ENCODE data around the gene AP3S2.

AP3S2 gene

GRCh38 chr15:89829616-89830440, 64.0 kb downstream of the AP3S2 start:
- no peak for DNase-seq (ENCODE audit: low spot score)
- TF ChIP-seq CTCF (IDR thresholded peaks at IDR 0.05; ENCODE audit: extremely low read depth, insufficient read depth, missing control alignments): no peak
- in situ Hi-C loops (cut with MboI; ENCODE audit: low pct_unique_long_range_greater_than_20kb, low sequenced_read_pairs, unreplicated experiment): no loop called here

DNA sequence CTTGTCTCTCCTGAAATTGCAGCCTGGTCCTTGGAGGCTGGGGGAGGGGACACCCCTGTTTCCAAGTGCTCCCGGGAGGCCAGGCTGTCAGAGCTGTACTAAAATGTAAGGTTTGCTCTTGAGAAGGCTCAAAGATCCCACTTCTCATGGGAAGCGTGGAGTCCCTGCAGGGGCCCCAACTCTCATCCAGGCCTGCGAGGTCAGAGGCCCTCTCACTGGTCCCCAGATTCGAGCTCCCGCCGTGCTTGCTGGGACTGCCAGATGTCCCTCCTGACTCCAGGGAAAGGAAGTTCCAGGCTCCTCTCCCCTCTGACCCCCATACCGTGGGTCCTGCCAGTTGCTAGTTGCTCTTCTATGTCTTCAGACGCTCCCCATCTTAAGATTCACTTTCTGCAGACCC, 64.6 kb downstream of the AP3S2 start:
- TF ChIP-seq CTCF (IDR thresholded peaks at IDR 0.05; ENCODE audit: extremely low read depth, insufficient read depth, missing control alignments): no peak
- DNase-seq (ENCODE audit: low spot score): no peak
- in situ Hi-C loops (cut with MboI; ENCODE audit: low pct_unique_long_range_greater_than_20kb, low sequenced_read_pairs, unreplicated experiment): no loop called here

GRCh38 chr15:89828281-89829145, 65.3 kb downstream of the AP3S2 start:
- DNase-seq (ENCODE audit: low spot score): no peak

DNA sequence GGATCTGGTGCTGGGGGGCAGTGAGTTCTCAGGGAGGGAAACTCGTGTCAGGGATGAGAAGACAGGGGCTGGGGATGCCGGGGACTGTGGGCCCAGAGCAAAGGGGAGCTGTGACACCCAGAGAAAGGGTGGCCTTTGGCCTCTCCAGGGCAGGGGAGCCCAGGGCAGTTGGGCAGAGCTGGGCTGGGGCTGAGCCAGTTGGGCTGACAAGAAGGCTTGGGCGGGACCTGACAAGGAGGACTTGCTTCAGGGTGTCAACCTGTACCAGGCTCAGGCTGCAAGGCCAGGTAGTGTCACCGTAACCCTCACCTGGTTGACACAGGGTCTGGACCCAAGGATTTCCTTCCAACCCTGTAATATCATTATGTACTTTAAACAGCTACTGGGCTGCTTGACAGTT, 66.0 kb downstream of the AP3S2 start:
- DNase-seq (ENCODE audit: low spot score): no peak
- TF ChIP-seq CTCF (IDR thresholded peaks at IDR 0.05; ENCODE audit: extremely low read depth, insufficient read depth, missing control alignments): no peak
- in situ Hi-C loops (cut with MboI; ENCODE audit: low pct_unique_long_range_greater_than_20kb, low sequenced_read_pairs, unreplicated experiment): no loop called here

More at GRCh38 chr15:89828281-89829145, 65.3 kb downstream of the AP3S2 start:
- in situ Hi-C loops (cut with MboI; ENCODE audit: low pct_unique_long_range_greater_than_20kb, low sequenced_read_pairs, unreplicated experiment): no loop called here
- no peak for TF ChIP-seq CTCF (IDR thresholded peaks at IDR 0.05; ENCODE audit: extremely low read depth, insufficient read depth, missing control alignments)

DNA sequence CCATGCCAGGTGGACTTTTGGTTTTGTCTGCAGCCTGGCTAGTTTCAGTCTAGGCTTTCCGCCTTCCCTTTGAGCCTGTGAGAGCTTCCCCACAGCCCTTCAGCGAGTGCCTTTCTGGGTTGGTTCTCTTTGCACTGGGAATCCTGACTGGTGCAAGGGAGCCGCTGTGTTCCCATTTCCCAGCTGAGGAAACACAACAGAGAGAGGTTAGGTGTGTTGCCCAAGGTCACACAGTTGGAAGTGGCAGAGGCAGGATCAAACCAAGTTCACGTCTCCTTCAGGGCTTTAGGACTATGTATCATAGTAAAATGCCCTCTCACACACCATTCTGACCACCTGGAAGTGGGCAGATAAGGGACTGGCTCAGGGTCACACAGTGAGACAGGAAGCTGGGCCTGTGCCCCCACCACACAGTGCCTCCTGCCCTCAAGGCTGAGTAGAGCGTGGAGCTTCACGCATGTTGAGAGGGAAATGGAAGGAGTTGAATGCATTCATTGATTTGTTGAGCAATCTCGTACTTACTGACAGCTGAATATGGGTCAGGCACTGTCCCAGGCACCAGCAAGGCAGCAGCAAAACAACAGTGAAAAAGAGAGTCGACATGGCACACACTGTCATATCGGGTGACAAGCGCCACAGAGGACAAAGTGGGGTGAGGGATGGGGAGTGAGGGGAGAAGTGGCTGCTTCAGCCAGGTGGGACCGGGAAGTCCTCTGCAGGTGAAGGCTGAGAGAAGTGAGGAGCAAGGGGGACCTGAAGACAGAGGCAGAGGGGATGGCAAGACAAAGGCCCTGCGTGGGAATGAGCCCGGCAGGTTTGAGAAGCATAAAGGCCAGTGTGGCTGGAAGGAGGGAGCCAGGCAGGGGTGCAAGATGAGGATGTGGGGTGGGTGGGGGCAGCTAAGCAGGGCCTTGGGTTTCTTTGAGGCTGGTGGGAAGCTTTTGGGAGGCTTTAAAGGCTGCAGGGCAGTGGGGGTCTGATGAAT, 66.8 kb downstream of the AP3S2 start:
- in situ Hi-C loops (cut with MboI; ENCODE audit: low pct_unique_long_range_greater_than_20kb, low sequenced_read_pairs, unreplicated experiment): no loop called here
- no peak for TF ChIP-seq CTCF (IDR thresholded peaks at IDR 0.05; ENCODE audit: extremely low read depth, insufficient read depth, missing control alignments)
- DNase-seq (ENCODE audit: low spot score): no peak
